Measurements from ENCODE around the gene PPM1H. TPM values are rescaled to one million over a fixed set of nuclear protein-coding genes. Genes with fewer than 3 reads are reported as not detected.
"Not testable (repeated sequence)": the region's sequence is repeated elsewhere in the genome, so short reads cannot be mapped to it uniquely, and the experiment has no call there.

Gene PPM1H
- total RNA-seq, 1 experiment from 2014 or later, result 0.22 TPM

DNA sequence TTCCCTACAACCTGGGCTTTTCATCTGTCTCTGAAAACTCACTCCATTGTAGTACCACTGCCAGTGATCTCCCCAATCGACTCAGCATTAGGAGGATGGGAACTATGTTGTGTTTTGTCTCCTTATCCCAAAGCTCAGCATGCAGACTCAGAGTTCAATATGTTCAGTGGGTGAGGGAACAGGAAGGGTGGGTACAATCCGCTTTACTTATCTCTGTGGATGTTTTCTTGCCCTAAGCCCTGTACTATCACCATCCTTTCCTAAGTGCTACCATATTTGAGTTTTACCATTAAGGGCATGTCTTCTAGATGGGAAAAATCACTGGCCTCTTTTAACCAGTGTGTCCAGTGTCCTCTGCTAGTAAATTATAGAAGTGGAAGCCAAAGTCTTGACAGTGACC is 107.1 kb downstream of the PPM1H start:
- no peaks in the 10 kb centered on the region for H3K9me3 ChIP-seq (ENCODE audit: low read length)
- no peak for DNase-seq
- H3K79me2 ChIP-seq (ENCODE audit: low read length), result no peaks in the 10 kb centered on the region
- H3K36me3 ChIP-seq (ENCODE audit: insufficient read depth, low read length), result no peaks in the 10 kb centered on the region
- H3K4me3 ChIP-seq (ENCODE audit: low read length), result no peak overlapping the region
- H3K4me1 ChIP-seq (ENCODE audit: low read length), result no peaks in the 10 kb centered on the region
- no peaks in the 10 kb centered on the region for H3K27me3 ChIP-seq (ENCODE audit: low read length)
- H3K27ac ChIP-seq (ENCODE audit: low read length), result no peak overlapping the region
- no peak overlapping the region for H3K4me2 ChIP-seq (ENCODE audit: low read depth, low read length, poor library complexity, severe bottlenecking)
- no peaks in the 10 kb centered on the region for H3K9me2 ChIP-seq (replicated peaks; ENCODE audit: insufficient read depth, low read length)
- H4K20me1 ChIP-seq (ENCODE audit: insufficient read depth, low read depth, low read length), result no peaks in the 10 kb centered on the region
- H3K9ac ChIP-seq (ENCODE audit: low read length), result no peak overlapping the region
- no peak overlapping the region for H2AFZ ChIP-seq (ENCODE audit: low read length)

- no peak for DNase-seq
- no peaks in the 10 kb centered on the region for H3K9me2 ChIP-seq (replicated peaks; ENCODE audit: insufficient read depth, low read length)
- H3K36me3 ChIP-seq (ENCODE audit: insufficient read depth, low read length), result no peaks in the 10 kb centered on the region
- no peaks in the 10 kb centered on the region for H4K20me1 ChIP-seq (ENCODE audit: insufficient read depth, low read depth, low read length)
- H3K27ac ChIP-seq (ENCODE audit: low read length), result no peak overlapping the region
- H2AFZ ChIP-seq (ENCODE audit: low read length), result no peak overlapping the region
- H3K4me3 ChIP-seq (ENCODE audit: low read length), result no peak overlapping the region
- no peak overlapping the region for H3K9ac ChIP-seq (ENCODE audit: low read length)
- no peaks in the 10 kb centered on the region for H3K4me1 ChIP-seq (ENCODE audit: low read length)
- no peaks in the 10 kb centered on the region for H3K27me3 ChIP-seq (ENCODE audit: low read length)
- no peaks in the 10 kb centered on the region for H3K9me3 ChIP-seq (ENCODE audit: low read length)
- H3K4me2 ChIP-seq (ENCODE audit: low read depth, low read length, poor library complexity, severe bottlenecking), result no peak overlapping the region
- H3K79me2 ChIP-seq (ENCODE audit: low read length), result no peaks in the 10 kb centered on the region
Observed at GRCh38 chr12:62827042-62827441, 107.9 kb downstream of the PPM1H start.

DNA sequence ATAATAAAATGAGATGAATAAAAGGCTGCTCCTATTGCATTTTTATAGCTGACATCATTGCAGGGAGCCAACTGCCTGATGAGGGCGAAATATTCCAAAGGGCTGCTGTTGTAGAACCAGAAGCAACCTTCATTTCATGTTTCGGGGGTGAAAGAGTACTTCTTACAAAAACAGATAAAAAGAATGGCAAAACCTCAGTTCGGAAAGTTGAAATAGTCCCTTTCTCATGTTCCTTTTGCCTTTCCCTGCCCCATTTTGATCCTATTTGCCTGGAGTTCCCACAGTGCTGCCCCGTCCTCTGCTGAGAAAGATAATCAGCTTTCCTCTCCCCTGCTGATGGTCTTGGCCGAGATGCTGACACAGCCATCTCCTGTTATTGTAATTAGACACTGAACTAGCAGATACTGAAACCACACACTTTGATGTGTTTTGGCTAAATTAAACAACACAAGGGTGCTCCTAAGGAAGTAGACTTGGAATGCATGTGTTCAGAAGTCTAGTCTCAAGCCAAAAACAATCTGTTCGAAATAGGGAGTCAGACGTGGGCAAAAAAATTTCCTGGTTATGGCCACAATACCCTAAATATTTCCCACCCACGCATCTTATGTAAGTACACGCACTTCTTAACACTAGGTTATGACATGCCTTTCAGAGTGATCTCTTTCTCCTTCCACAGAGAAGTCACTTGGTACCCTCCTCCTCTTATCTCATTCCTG is 117.2 kb downstream of the PPM1H start:
- H3K9me2 ChIP-seq (replicated peaks; ENCODE audit: insufficient read depth, low read length), result no peaks in the 10 kb centered on the region
- DNase-seq, result no peak
- H3K27ac ChIP-seq (ENCODE audit: low read length), result no peak overlapping the region
- H3K79me2 ChIP-seq (ENCODE audit: low read length), result no peaks in the 10 kb centered on the region
- peaks cover 4% of the 10 kb centered on the region for H3K4me1 ChIP-seq (ENCODE audit: low read length)
- H3K4me3 ChIP-seq (ENCODE audit: low read length), result no peak overlapping the region
- no peak overlapping the region for H3K9ac ChIP-seq (ENCODE audit: low read length)
- no peak overlapping the region for H3K4me2 ChIP-seq (ENCODE audit: low read depth, low read length, poor library complexity, severe bottlenecking)
- H3K27me3 ChIP-seq (ENCODE audit: low read length), result no peaks in the 10 kb centered on the region
- H3K36me3 ChIP-seq (ENCODE audit: insufficient read depth, low read length), result no peaks in the 10 kb centered on the region
- H4K20me1 ChIP-seq (ENCODE audit: insufficient read depth, low read depth, low read length), result no peaks in the 10 kb centered on the region
- H3K9me3 ChIP-seq (ENCODE audit: low read length), result no peaks in the 10 kb centered on the region
- H2AFZ ChIP-seq (ENCODE audit: low read length), result no peak overlapping the region

- no peaks in the 10 kb centered on the region for H3K27me3 ChIP-seq (ENCODE audit: low read length)
- H3K9me2 ChIP-seq (replicated peaks; ENCODE audit: insufficient read depth, low read length), result no peaks in the 10 kb centered on the region
- no peak overlapping the region for H3K4me2 ChIP-seq (ENCODE audit: low read depth, low read length, poor library complexity, severe bottlenecking)
- H3K9ac ChIP-seq (ENCODE audit: low read length), result no peak overlapping the region
- DNase-seq, result no peak
- no peaks in the 10 kb centered on the region for H3K9me3 ChIP-seq (ENCODE audit: low read length)
- H3K36me3 ChIP-seq (ENCODE audit: insufficient read depth, low read length), result no peaks in the 10 kb centered on the region
- no peaks in the 10 kb centered on the region for H4K20me1 ChIP-seq (ENCODE audit: insufficient read depth, low read depth, low read length)
- H3K4me1 ChIP-seq (ENCODE audit: low read length), result peaks cover 9% of the 10 kb centered on the region
- no peak overlapping the region for H3K27ac ChIP-seq (ENCODE audit: low read length)
- no peak overlapping the region for H3K4me3 ChIP-seq (ENCODE audit: low read length)
- no peak overlapping the region for H2AFZ ChIP-seq (ENCODE audit: low read length)
- no peaks in the 10 kb centered on the region for H3K79me2 ChIP-seq (ENCODE audit: low read length)
Observed at GRCh38 chr12:62814243-62814642, 120.7 kb downstream of the PPM1H start.

DNA sequence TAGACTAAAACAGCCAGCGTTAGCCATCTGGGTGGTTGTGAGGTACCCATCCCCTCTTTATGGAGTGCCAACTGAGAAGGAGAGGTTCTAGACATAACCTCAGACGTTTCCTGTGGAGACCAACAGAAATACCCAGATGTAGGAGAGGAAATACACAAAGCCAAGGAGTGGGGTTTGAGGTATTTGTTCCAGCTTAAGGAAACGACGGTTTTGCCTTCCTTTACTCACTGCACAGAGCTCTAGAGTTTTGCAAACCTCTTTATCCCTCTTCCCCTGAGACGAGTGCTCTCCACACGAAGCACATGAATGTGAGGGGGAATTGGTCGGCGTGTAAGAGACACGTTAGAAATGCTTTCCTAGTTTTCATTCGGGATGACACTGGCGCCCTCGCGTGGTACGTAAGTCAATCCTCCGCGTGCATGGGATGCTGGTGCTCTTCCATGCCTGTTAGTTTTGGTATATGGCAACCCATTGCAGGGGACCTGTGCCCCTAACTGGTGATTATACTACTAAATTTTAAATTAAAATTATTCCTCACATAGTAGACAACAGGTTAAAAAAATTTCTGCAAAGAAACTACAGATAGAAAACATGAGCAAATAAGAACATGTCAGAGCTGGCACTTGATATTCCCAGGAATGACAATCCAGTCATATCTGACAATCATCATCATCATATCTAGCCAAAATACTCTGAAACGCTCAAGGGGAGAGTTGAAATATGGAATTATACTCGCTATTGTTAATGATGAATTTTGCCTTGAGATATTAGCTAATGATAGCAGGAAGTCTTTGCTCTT is 121.7 kb downstream of the PPM1H start:
- H3K9ac ChIP-seq (ENCODE audit: low read length), result no peak overlapping the region
- no peaks in the 10 kb centered on the region for H3K9me2 ChIP-seq (replicated peaks; ENCODE audit: insufficient read depth, low read length)
- no peak overlapping the region for H3K4me3 ChIP-seq (ENCODE audit: low read length)
- peak; percentile 77 for DNase-seq
- H3K79me2 ChIP-seq (ENCODE audit: low read length), result no peaks in the 10 kb centered on the region
- no peak overlapping the region for H3K27ac ChIP-seq (ENCODE audit: low read length)
- peak overlapping the region; percentile 21 for H3K4me2 ChIP-seq (ENCODE audit: low read depth, low read length, poor library complexity, severe bottlenecking)
- no peak overlapping the region; the same call in 1 of the 2 replicates for H2AFZ ChIP-seq (ENCODE audit: low read length)
- H3K4me1 ChIP-seq (ENCODE audit: low read length), result peaks cover 9% of the 10 kb centered on the region
- no peaks in the 10 kb centered on the region for H4K20me1 ChIP-seq (ENCODE audit: insufficient read depth, low read depth, low read length)
- H3K27me3 ChIP-seq (ENCODE audit: low read length), result no peaks in the 10 kb centered on the region
- no peaks in the 10 kb centered on the region for H3K36me3 ChIP-seq (ENCODE audit: insufficient read depth, low read length)
- no peaks in the 10 kb centered on the region for H3K9me3 ChIP-seq (ENCODE audit: low read length)

GRCh38 chr12:62811481-62811880 is 123.5 kb downstream of the PPM1H start:
- H3K27ac ChIP-seq (ENCODE audit: low read length); H3K9me3 ChIP-seq (ENCODE audit: low read length); H3K79me2 ChIP-seq (ENCODE audit: low read length); H2AFZ ChIP-seq (ENCODE audit: low read length); H3K9me2 ChIP-seq (replicated peaks; ENCODE audit: insufficient read depth, low read length); H3K36me3 ChIP-seq (ENCODE audit: insufficient read depth, low read length); H3K4me2 ChIP-seq (ENCODE audit: low read depth, low read length, poor library complexity, severe bottlenecking); H4K20me1 ChIP-seq (ENCODE audit: insufficient read depth, low read depth, low read length); H3K9ac ChIP-seq (ENCODE audit: low read length); H3K4me3 ChIP-seq (ENCODE audit: low read length); DNase-seq; H3K4me1 ChIP-seq (ENCODE audit: low read length); H3K27me3 ChIP-seq (ENCODE audit: low read length): not testable (repeated sequence)

DNA sequence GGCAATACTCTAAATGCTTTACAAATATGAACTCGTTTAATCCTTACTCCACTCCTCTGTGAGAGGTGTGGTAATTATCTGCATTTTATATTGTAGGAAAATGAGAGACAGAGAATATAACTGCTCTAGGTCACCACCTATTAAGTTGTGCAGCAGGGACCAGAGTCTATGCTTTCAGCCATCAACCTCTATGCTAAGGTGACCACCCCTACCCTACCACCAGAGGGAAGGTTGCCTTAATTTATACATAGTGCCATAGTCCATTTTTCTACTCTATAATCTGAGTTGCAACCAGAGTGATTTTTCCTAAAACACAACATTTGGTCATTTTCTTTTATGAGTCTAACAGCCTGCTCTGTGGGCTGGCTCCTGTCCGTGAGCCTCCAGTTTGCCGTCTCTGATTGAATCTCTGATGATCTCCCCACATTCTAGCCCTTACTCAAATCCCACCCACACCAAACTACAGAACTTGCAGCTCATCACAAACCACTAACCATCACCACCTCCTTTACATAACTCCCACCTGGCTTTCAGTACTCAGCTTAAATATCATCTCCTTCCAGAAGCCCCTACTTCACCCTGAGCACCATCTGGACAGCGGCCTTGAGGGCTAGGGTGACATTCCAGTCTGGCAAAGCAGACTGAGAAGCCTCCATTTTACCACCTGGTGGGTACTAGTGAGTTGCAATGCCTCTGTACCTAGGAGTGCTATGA is 126.6 kb downstream of the PPM1H start:
- no peaks in the 10 kb centered on the region for H3K79me2 ChIP-seq (ENCODE audit: low read length)
- H3K4me1 ChIP-seq (ENCODE audit: low read length), result peaks cover 9% of the 10 kb centered on the region
- no peak overlapping the region for H3K9ac ChIP-seq (ENCODE audit: low read length)
- H3K27me3 ChIP-seq (ENCODE audit: low read length), result no peaks in the 10 kb centered on the region
- DNase-seq, result no peak
- no peak overlapping the region for H3K4me2 ChIP-seq (ENCODE audit: low read depth, low read length, poor library complexity, severe bottlenecking)
- no peaks in the 10 kb centered on the region for H4K20me1 ChIP-seq (ENCODE audit: insufficient read depth, low read depth, low read length)
- no peak overlapping the region for H3K27ac ChIP-seq (ENCODE audit: low read length)
- no peak overlapping the region for H2AFZ ChIP-seq (ENCODE audit: low read length)
- H3K36me3 ChIP-seq (ENCODE audit: insufficient read depth, low read length), result no peaks in the 10 kb centered on the region
- H3K9me2 ChIP-seq (replicated peaks; ENCODE audit: insufficient read depth, low read length), result no peaks in the 10 kb centered on the region
- H3K9me3 ChIP-seq (ENCODE audit: low read length), result no peaks in the 10 kb centered on the region
- H3K4me3 ChIP-seq (ENCODE audit: low read length), result no peak overlapping the region

- Histone ChIP-seq H3K79me2 (ENCODE audit: low read length) (no peaks in the 10 kb centered on the region), H3K9me2 (replicated peaks; ENCODE audit: insufficient read depth, low read length) (no peaks in the 10 kb centered on the region), H3K27ac (ENCODE audit: low read length) (no peak overlapping the region), H3K27me3 (ENCODE audit: low read length) (0 out of 2 replicates have a peak, but pooled peaks cover 2% of the 10 kb centered on the region), H3K4me1 (ENCODE audit: low read length) (peaks cover 1% of the 10 kb centered on the region), H3K9ac (ENCODE audit: low read length) (no peak overlapping the region), H3K4me2 (ENCODE audit: low read depth, low read length, poor library complexity, severe bottlenecking) (no peak overlapping the region), H3K36me3 (ENCODE audit: insufficient read depth, low read length) (no peaks in the 10 kb centered on the region), H4K20me1 (ENCODE audit: insufficient read depth, low read depth, low read length) (no peaks in the 10 kb centered on the region), H2AFZ (ENCODE audit: low read length) (no peak overlapping the region), H3K4me3 (ENCODE audit: low read length) (no peak overlapping the region), H3K9me3 (ENCODE audit: low read length) (no peaks in the 10 kb centered on the region)
- DNase-seq, result no peak
Observed at GRCh38 chr12:62806893-62807292, 128.1 kb downstream of the PPM1H start.

Data from Karpas-422 (cell line).